SK-N-SH treated with all-trans-retinoic acid at 6 μM for 48 hours (cell line): ENCODE results near the gene PPP4C.

Experiments used
- CREB5 ChIP-seq: fragments of 250-450 bp; sonication (Bioruptor Pico); IDR thresholded peaks from 2 replicates; pipeline ENCODE4 v1.5.1; 2020; ENCODE audit warnings: low read depth, mild to moderate bottlenecking, moderate library complexity
- PPARA ChIP-seq: fragments of 250-450 bp; sonication (Bioruptor Pico); IDR thresholded peaks from 2 replicates; pipeline ENCODE4 v1.5.0; 2020; ENCODE audit warnings: mild to moderate bottlenecking, borderline replicate concordance
- RARB ChIP-seq: fragments of 250-450 bp; sonication (Bioruptor Pico); IDR thresholded peaks from 2 replicates; pipeline ENCODE4 v1.8.0; 2021; ENCODE audit warnings: mild to moderate bottlenecking, moderate library complexity
- TCF4 ChIP-seq: fragments of 250-450 bp; sonication (Bioruptor Pico); IDR thresholded peaks from 2 replicates; pipeline ENCODE4 v1.8.0; 2021; ENCODE audit warnings: mild to moderate bottlenecking, moderate library complexity, borderline replicate concordance
- ZFP30 ChIP-seq: fragments of 450-650 bp; formaldehyde crosslinking; IDR thresholded peaks from 2 replicates; pipeline ENCODE4 v1.5.0; 2022; ENCODE audit warnings: mild to moderate bottlenecking, moderate library complexity
- TF ChIP-seq, protein P1 (sequence below): fragments of 250-450 bp; sonication (Bioruptor Pico); IDR thresholded peaks from 2 replicates; pipeline ENCODE4 v1.5.1; 2021; ENCODE audit warnings: mild to moderate bottlenecking, moderate library complexity

DNA sequence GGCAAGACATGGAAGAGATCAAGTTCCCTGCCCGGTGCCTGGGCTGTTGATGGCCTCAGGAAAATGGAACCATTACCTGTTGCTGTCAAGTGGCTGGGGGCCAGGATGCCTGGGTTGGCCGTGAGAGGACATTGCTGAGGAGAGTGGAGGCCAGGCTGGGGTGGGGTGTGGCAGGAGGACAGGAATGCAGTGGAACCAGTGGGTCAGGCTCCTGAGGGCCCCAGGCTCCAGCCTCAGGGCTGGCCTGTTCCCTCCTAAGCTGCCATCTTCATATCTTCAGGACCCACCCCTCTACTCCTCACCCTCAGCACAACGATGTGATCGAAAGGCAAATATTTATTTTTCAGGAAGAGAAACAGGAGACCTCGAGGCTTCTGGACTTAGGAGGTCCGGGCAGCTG is 28.7 kb downstream of the PPP4C start:
- no peak for TF ChIP-seq CREB5 (CRISPR knock-in tag)
- TF ChIP-seq PPARA (CRISPR knock-in tag): no peak
- TF ChIP-seq ZFP30: no peak
- TF ChIP-seq RARB (CRISPR knock-in tag): no peak
- no peak for TF ChIP-seq TCF4 (CRISPR knock-in tag)
- TF ChIP-seq, protein P1, sequence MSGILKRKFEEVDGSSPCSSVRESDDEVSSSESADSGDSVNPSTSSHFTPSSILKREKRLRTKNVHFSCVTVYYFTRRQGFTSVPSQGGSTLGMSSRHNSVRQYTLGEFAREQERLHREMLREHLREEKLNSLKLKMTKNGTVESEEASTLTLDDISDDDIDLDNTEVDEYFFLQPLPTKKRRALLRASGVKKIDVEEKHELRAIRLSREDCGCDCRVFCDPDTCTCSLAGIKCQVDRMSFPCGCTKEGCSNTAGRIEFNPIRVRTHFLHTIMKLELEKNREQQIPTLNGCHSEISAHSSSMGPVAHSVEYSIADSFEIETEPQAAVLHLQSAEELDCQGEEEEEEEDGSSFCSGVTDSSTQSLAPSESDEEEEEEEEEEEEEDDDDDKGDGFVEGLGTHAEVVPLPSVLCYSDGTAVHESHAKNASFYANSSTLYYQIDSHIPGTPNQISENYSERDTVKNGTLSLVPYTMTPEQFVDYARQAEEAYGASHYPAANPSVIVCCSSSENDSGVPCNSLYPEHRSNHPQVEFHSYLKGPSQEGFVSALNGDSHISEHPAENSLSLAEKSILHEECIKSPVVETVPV (CRISPR knock-in tag): no peak
